GM21360 (cell line): ENCODE data around the gene TSPYL1.
"Not testable (repeated sequence)": the region's sequence is repeated elsewhere in the genome, so short reads cannot be mapped to it uniquely, and the experiment has no call there.

Experiments
- ATAC-seq: cut with Tn5 transposase; IDR thresholded peaks from one replicate; pipeline ENCODE4 v1.9.1; 2021; ENCODE audit warnings: mild to moderate bottlenecking, moderate library complexity; ENCODE audit not compliant: unreplicated experiment

TSPYL1 gene

DNA sequence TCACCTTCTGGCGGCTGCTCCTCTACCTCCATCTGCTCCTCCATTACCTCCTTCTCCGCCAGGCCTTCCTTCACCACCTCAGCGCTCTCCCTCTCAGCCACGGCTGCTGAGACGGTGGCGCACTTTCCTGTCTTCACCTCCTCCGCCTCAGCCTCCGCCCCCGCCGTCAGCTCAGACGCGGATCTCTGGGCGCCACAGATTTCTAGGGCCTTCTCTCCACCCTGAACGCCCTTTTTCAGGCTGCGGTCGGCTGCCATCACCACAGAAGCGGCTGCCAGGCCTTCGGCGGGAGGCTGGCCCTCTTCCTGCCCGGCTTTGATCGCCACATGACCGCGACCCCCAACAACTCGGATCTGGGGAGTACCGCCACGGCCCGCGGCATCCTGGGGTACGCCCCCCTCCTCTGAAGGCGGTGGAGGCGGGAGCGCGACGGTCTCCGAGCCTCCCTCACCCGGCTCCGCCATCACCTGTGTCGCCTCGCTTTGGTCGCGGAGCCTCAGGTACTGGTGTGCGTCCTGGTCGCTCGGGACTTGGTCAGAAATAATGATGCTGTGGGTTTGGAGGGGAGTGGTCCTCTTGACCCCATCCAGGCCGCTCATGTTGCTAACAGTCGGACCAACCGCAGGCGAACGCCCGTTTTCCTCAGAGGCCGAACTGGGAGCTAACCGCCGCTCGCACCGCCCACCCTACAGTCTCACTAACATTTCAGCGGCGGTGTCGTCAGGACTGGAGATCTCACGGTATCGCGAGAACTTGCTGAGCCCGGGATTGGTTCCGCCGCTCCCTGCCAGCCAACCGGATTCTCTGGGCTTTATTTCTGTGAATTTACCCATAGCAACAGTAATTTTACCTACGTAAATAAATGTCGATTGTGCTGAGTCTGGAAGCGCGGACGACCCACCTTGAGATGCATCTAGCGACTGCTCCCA is at the start of gene TSPYL1:
TSPYL1 (minus strand) TSS at position 699 of the 929 bp plus-strand sequence; CDS start at position 599, 100 bp downstream.
- ATAC-seq: peak; percentile 95

DNA sequence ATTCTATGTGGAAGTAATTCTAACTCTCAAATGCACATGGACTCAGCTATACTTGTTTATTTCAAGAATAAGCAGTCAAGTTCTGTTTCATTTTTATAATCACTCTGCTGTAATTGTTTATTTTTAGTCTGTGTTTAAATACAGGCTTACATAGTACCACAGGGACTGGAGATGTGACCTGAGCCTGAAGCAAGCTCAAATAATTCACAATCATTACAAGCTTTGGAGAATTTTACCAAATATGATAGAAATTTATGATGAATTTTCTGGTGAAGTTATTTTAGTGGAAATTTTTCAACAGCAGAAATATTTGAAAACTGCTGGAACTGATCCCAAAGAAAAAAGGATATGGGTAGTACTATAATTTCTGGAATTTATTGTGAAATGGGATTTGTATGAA is 49.4 kb upstream of the TSPYL1 start:
- ATAC-seq: no peak

DNA sequence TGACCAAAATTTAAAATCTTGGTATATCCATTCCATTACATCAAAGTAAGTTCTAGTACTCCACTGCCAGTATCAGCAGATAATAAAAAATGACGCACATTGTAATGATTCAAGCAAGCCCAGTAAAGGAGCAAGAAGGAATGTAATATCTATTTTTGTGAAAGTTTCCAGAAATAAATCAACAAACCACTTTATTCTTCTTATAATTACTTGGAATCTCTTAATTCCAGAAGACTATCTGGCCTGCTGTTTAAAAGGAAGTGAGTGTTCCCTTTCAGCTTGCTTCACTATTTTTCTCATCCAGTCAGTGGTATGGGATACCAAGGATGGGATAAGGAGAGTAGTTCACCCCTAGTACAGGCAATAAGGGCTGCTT is 48.8 kb upstream of the TSPYL1 start:
- ATAC-seq: no peak

DNA sequence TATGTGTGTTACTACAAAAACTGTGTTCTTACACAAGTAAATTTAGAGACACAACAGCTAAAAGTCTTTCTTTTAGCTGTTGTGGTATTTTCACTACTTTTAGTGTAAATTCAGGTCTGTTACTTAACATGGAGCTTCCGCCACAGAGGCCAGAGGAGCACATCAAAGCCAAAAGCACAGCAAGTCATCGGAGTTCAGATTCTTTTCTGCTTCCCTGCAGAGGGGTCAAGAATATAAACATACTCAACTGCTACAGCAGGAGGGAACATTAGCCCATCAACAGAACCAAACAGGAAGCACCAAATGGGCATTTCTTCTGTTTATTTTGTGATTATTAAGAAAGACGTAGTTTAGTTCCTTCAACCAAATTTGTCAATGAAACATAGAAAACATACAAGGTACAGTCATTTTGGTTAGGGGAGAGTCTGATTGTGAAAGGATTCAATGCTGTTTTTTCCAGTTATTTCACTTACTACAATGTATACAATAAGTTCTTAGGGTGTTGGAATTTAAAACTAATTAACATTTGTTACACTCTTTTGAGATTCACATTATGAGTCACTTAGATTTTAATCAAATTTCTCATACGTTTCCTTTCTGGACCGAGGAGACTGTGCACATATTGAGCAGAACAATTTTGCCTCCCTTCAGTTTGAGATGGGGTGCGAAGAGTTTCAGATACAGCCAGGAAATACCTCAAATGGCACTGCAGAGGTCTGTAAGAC is 48.2 kb upstream of the TSPYL1 start:
- no peak for ATAC-seq

DNA sequence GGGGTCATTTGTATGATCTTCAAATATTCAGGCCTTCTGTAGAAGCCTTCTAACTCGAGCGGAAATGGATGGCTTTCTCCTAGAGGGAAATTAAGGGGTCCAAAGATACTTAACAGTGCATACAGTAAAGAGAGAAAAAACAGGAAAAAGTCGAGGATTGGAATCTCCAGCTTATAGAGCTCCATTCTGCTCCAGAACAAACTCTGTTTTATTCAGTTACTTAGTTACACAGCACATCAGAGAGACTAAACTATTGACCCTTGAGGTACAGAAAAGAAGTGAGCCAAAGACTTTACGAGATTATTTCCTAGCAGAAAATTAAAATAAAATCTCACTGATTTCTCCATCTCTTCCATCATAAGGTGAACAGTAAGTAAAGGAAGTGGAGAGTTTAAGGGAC is 47.3 kb upstream of the TSPYL1 start:
- no peak for ATAC-seq

GRCh38 chr6:116326181-116326671 is 46.5 kb upstream of the TSPYL1 start:
- no peak for ATAC-seq

DNA sequence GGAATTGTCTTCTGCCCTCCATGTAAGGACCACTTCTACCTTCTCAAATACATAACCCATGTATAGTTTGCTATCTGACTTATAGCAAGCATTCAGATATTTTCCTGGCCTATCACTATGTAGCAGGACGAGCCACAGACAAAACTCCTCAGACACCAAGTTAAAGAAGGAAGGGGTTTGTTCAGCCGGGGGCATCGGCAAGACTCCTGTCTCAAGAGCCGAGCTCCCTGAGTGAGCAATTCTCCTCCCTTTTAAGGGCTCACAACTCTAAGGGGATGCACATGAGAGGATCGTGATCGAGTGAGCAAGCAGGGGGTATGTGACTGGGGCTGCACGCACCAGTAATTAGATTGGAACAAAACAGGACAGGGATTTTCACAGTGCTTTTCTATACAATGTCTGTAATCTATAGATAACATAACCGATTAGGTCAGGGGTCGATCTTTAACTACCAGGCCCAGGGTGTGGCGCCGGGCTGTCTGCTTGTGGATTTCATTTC is 46.0 kb upstream of the TSPYL1 start:
- not testable (repeated sequence) for ATAC-seq

DNA sequence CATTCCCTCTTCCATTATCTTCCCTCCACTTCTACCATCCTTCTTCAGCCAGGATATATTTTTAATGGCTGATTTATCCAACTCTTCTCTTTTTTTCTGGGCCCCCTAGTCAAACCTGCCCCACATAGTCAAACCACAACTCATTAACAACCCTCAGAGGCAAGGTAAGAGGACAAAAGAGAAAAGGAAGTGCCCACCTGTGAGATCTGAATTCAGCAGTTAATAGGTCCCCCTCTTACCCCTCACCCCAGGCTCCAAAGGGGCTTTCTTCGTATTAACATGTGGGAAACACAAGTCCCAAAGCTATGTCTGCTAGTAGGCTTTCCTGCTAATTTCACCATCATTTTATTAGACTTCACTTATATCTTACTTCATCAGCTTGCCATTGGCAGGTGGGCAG is 44.1 kb upstream of the TSPYL1 start:
- ATAC-seq: no peak

DNA sequence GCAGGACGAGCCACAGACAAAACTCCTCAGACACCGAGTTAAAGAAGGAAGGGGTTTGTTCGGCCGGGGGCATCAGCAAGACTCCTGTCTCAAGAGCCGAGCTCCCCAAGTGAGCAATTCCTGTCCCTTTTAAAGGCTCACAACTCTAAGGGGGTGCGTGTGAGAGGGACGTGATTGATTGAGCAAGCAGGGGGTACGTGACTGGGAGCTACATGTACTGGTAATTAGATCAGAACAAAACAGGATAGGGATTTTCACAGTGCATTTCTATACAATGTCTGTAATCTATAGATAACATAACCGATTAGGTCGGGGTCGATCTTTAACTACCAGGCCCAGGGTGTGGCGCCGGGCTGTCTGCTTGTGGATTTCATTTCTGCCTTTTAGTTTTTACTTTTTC is 42.2 kb upstream of the TSPYL1 start:
- ATAC-seq: not testable (repeated sequence)

DNA sequence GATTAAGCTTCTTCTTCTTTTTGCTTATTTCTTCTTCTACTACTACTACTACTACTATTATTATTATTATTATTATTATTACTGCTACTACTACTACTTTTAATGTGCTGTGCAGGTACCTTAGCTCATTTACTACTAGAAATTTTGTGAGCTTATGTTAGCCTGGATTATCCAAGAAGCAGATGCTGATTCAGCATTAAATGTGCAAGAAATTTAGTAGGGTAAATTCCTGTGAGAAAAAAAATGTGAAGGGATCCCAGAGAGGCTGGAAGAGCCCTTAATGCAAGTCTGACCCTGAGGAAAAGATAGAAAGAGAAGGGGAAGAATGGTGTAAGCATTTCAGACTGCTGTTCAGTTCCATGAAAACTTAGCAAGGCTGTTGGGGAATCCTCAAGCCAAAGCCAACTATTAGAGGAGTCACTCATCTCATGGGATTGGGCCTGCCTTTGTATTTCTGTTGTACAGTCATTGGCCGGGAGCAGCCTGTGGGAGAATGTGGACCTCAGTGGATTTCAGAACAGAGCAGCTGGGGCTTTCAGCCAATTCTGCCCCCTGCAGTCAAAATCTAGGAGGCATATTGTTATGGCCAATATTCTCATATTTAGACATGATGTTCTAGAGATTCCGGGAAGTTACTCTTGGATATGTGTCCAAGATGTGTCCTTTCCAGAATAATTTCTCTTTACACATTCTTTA is 37.2 kb upstream of the TSPYL1 start:
- ATAC-seq: no peak

GRCh38 chr6:116314878-116315277 is 35.1 kb upstream of the TSPYL1 start:
- ATAC-seq: no peak

GRCh38 chr6:116314218-116314617 is 34.5 kb upstream of the TSPYL1 start:
- ATAC-seq: no peak

GRCh38 chr6:116313101-116313776 is 33.5 kb upstream of the TSPYL1 start:
- ATAC-seq: no peak

DNA sequence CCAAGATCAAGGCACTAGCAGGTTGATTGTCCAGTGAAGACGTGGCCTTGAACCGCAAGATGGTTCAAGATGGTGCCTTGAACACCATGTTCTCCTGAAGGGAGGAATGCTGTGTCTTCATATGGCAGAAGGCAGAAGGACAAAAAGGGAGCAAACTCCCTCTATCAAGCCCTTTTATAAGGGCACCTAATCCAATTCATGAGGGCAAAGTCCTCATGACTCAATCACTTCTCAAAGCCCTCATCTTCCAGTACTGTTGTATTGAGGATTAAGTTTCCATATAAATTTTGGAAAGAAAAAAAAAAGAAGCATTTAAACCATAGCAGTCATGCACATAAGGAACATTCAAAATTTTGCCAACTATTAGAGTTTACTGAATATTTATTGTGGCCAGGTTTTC is 29.9 kb upstream of the TSPYL1 start:
- ATAC-seq: no peak

GRCh38 chr6:116309001-116309400 is 29.3 kb upstream of the TSPYL1 start:
- no peak for ATAC-seq

GRCh38 chr6:116307633-116308032 is 27.9 kb upstream of the TSPYL1 start:
- no peak for ATAC-seq

DNA sequence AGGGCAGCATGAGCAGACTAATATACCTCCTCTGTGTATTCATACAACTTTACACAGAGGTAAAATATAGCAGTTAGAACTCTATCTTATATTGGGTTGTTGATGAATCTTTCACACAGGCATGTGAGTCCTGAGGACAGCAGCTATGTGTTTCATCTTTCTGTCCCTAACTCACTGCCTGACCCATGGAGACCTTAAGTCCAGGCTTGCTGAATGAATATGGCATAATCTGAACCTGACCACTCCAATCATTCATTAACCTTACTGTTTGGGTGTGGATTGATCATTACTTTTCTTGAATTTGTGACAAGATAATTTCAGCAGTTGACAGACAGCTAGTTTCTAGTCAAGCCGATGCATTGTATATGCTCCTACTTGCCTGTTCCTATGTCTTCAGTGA is 27.3 kb upstream of the TSPYL1 start:
- no peak for ATAC-seq

DNA sequence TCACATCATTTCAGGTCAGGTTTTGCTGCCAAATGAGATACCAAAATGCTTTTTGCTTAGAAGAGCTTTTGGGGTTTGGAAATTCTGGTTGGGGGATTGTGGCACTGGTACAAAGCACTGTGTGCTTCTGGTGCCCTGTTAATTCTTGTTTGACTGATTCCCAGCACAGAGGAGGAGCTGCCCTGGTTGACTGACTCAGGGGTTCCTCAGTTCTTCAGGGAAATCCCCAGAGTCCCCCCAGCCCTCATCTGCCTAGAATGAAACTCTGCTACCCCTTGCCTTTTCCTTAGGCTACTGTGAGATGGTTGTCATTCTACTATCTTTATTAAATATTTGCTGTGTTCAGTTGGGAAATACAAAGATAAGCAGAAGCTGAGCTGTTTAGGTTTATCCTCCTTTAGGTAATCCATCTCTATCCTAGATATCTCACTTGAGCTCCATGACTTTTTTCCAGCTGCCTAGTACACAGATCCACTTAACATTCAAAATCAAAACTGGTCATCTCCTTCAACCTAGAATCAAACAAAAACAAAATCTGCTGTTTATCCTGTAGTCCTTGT is 24.9 kb upstream of the TSPYL1 start:
- ATAC-seq: no peak

DNA sequence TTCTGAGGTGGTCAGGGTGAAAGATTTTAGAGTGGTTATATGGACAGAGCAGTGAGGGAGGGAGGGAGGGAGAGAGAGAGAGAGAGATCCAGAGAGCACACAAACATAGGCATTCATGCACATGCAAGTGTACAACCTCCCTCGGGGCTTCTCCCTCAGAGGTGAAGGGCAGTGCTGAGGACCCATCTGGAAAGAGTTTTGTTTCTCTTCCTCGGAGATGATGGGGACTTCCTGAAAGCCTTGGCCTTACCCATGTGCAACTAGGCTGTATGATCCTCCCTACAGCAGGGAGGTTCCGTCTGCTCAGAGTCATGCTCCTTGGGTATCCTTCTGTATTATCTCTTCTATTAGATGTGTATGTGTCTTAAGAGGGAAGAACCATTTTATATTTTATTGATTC is 21.4 kb upstream of the TSPYL1 start:
- no peak for ATAC-seq

GRCh38 chr6:116300566-116300965 is 20.8 kb upstream of the TSPYL1 start:
- ATAC-seq: no peak
